Measurements from ENCODE around the gene SLC6A5. TPM values are rescaled to one million over a fixed set of nuclear protein-coding genes. Genes with fewer than 3 reads are reported as not detected.

The SLC6A5 gene
- total RNA-seq, 1 donor from 2014 or later, result not detected

DNA sequence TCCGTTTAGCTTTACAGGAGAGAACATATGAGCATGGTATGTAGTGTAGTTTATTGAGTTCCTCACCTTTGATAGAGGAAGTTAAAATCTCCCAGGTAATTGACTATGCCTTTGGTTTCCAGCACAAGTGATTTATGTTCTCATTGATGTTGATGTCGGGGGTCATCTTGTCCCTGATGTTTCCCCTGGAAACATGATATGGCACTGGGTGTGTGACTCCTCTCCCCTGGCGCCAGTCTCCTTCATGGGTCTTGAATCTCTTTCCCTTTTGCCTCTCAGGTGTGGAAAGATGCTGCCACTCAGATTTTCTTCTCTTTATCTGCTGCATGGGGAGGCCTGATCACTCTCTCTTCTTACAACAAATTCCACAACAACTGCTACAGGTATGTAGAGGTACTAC lies 28.3 kb downstream of the SLC6A5 start:
- Mint-ChIP-seq H3K27ac (no peak overlapping the region), H3K9me3 (no peaks in the 10 kb centered on the region), H3K4me3 (no peak overlapping the region), H3K27me3 (ENCODE audit: low read depth) (peaks cover 18% of the 10 kb centered on the region), H3K4me1 (peaks cover 3% of the 10 kb centered on the region), H3K36me3 (no peaks in the 10 kb centered on the region)
- DNase-seq (ENCODE audit: low spot score in 2 of 2, unreplicated experiment in 2 of 2), result no peak
- TF ChIP-seq, protein P1, sequence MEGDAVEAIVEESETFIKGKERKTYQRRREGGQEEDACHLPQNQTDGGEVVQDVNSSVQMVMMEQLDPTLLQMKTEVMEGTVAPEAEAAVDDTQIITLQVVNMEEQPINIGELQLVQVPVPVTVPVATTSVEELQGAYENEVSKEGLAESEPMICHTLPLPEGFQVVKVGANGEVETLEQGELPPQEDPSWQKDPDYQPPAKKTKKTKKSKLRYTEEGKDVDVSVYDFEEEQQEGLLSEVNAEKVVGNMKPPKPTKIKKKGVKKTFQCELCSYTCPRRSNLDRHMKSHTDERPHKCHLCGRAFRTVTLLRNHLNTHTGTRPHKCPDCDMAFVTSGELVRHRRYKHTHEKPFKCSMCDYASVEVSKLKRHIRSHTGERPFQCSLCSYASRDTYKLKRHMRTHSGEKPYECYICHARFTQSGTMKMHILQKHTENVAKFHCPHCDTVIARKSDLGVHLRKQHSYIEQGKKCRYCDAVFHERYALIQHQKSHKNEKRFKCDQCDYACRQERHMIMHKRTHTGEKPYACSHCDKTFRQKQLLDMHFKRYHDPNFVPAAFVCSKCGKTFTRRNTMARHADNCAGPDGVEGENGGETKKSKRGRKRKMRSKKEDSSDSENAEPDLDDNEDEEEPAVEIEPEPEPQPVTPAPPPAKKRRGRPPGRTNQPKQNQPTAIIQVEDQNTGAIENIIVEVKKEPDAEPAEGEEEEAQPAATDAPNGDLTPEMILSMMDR (IDR thresholded peaks at IDR 0.05; ENCODE audit: unreplicated experiment), result no peak

DNA sequence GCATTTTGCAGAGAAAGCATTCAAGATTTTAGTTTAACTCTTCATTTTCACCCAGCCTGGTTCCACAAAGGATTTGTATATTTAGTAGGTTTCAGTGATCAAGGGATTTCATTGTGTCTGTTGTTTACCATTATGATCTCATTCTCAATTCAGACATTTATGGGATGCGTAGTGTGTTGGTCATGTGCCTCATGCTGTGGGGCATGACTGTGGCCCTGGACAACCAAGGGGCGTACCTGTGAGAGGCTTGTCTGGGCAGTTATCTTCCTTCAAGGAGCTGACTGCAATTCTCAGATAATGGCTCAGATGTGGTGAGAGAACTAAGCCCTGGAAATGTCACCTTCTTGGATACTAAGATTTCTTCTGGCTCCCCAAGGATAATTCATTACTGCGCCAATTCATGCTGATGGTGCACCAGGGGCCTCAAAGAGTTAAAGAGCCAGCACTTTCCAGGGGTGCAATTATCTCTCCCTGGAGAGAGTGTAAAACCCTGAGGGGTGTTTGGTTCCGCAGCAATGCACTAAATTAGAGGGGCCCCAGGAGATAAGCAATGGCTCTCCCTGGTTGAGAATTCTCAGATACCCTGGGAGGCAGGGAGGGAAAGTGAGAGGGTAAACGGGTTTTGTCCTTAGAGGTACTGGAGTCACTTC lies 32.2 kb downstream of the SLC6A5 start:
- Mint-ChIP-seq H3K4me1 (peaks cover 3% of the 10 kb centered on the region), H3K9me3 (no peaks in the 10 kb centered on the region), H3K4me3 (no peak overlapping the region), H3K27me3 (ENCODE audit: low read depth) (peaks cover 5% of the 10 kb centered on the region), H3K36me3 (no peaks in the 10 kb centered on the region), H3K27ac (no peak overlapping the region)
- TF ChIP-seq, protein P1 (IDR thresholded peaks at IDR 0.05; ENCODE audit: unreplicated experiment), result no peak
- DNase-seq (ENCODE audit: low spot score in 2 of 2, unreplicated experiment in 2 of 2), result no peak

DNA sequence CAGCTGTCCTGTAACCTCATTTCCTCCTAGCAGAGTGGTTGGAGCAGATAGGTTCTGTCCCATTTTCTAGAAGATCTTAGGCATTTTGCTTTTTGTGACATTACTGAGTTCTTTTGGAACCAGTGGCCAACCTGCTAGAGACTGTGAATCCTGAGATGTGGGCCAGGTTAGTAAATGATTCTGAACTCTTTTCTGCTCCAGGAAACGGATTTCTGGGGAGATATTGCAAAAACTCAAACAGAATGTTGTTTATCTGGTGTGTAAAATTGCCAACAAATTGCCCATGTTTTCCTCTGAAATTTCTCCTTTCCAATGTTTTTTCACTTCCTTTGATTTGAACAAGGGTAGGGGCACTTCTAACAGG lies 32.7 kb downstream of the SLC6A5 start:
- Mint-ChIP-seq H3K9me3 (no peaks in the 10 kb centered on the region), H3K27ac (no peak overlapping the region), H3K36me3 (no peaks in the 10 kb centered on the region), H3K4me3 (no peak overlapping the region), H3K27me3 (ENCODE audit: low read depth) (peaks cover 5% of the 10 kb centered on the region), H3K4me1 (peaks cover 3% of the 10 kb centered on the region)
- no peak for DNase-seq (ENCODE audit: low spot score in 2 of 2, unreplicated experiment in 2 of 2)
- TF ChIP-seq, protein P1 (IDR thresholded peaks at IDR 0.05; ENCODE audit: unreplicated experiment), result no peak

DNA sequence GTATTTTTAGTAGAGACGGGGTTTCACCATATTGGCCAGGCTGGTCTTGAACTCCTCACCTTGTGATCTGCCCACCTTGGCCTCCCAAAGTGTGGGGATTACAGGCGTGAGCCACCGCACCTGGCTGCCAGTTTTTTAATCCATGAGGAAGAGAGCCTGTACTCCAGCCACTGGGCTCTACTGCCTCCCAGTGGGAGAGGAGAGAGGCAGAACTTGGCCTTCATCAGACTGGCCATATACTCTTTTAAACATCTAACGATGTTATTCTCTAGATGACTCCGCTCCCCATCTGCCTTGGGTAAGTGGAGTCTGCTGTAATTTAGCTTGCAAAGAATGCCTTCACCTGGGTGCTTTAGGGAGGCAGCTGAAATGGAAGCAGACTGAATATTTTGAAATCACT lies 34.6 kb downstream of the SLC6A5 start:
- H3K9me3 Mint-ChIP-seq, result no peaks in the 10 kb centered on the region
- no peak for DNase-seq (ENCODE audit: low spot score in 2 of 2, unreplicated experiment in 2 of 2)
- no peak overlapping the region for H3K4me3 Mint-ChIP-seq
- TF ChIP-seq, protein P1 (IDR thresholded peaks at IDR 0.05; ENCODE audit: unreplicated experiment), result no peak
- peaks cover 5% of the 10 kb centered on the region for H3K27me3 Mint-ChIP-seq (ENCODE audit: low read depth)
- H3K4me1 Mint-ChIP-seq, result peaks cover 3% of the 10 kb centered on the region
- no peak overlapping the region for H3K27ac Mint-ChIP-seq
- H3K36me3 Mint-ChIP-seq, result no peaks in the 10 kb centered on the region

DNA sequence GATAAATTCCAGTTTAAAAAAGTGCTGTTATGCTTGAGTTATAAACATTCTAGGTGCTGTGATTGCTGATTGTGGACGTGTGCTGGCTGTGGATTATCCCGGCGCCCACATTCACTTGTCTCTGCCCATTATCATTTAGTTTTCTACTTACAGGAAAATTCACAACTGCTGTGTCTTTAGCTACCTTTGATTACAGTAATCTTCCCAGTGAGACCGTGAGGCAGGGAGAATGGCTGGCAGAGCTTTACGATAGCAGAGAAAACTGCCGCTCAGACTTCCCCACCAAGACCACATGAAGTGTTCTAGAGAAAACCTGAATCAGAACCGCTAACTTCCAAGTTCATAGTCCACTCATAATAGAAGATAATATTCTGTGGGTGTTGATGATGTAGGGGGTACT lies 35.4 kb downstream of the SLC6A5 start:
- Mint-ChIP-seq H3K27me3 (ENCODE audit: low read depth) (peaks cover 6% of the 10 kb centered on the region), H3K4me1 (peaks cover 3% of the 10 kb centered on the region), H3K4me3 (no peak overlapping the region), H3K9me3 (no peaks in the 10 kb centered on the region), H3K27ac (no peak overlapping the region), H3K36me3 (no peaks in the 10 kb centered on the region)
- TF ChIP-seq, protein P1 (IDR thresholded peaks at IDR 0.05; ENCODE audit: unreplicated experiment), result no peak
- DNase-seq (ENCODE audit: low spot score in 2 of 2, unreplicated experiment in 2 of 2), result no peak

DNA sequence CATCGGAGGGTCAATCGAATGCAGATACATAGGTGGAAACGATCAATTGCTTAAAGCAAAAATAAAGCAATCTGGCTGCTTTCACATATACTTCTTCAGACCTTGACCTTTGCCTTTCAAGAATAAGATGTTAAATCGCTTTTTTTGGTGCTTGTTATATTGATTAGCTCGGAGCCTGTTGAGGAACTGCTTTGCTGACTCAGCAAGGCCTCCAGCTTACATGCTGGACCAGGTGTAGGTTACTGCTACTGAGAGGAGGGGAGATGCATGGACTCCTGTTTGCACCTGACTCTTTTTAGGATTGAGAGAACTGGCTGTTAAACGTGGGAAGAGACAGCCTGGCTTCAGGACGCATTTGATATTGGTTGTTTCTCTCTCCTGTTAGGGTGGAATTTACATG lies 38.7 kb downstream of the SLC6A5 start:
- Mint-ChIP-seq H3K4me3 (no peak overlapping the region), H3K36me3 (no peaks in the 10 kb centered on the region)
- TF ChIP-seq, protein P1 (IDR thresholded peaks at IDR 0.05; ENCODE audit: unreplicated experiment), result no peak

More for the DNA sequence above, 38.7 kb downstream of the SLC6A5 start:
- no peak for DNase-seq (ENCODE audit: low spot score in 2 of 2, unreplicated experiment in 2 of 2)
- H3K27me3 Mint-ChIP-seq (ENCODE audit: low read depth), result peaks cover 18% of the 10 kb centered on the region
- no peak overlapping the region for H3K27ac Mint-ChIP-seq
- no peaks in the 10 kb centered on the region for H3K4me1 Mint-ChIP-seq
- no peaks in the 10 kb centered on the region for H3K9me3 Mint-ChIP-seq
